ENCODE data around the gene IER3.

Gene IER3

GRCh38 chr6:30781743-30782424 is 37.5 kb upstream of the IER3 start:
- ChIA-PET POLR2A (interaction anchor here (0.6 to 4.0 kb wide), 19 partner anchors 9 to 164 kb away, joined by 3 to 64 read pairs (median 5); partner anchors contain the start of genes FLOT1, IER3, MDC1 and MRPS18B), CTCF (interaction anchor here (0.6 to 2.8 kb wide), 15 partner anchors 9 to 1924 kb away, joined by 3 to 18 read pairs (median 4); no protein-coding TSS in a partner anchor)
- H3K36me3 ChIP-seq (ENCODE audit: control insufficient read depth in 2 of 2, insufficient read depth in 1 of 2, low read length in 2 of 2), result no peaks in the 10 kb centered on the region
- peaks cover 10% of the 10 kb centered on the region; the same call in 1 of the 2 replicates for H3K4me1 ChIP-seq (ENCODE audit: control insufficient read depth, insufficient read depth, low read length)
- no peaks in the 10 kb centered on the region; the same call in 1 of the 2 replicates for H3K9me3 ChIP-seq (ENCODE audit: control insufficient read depth, insufficient read depth, low read depth, low read length)
- peak overlapping the region; percentile 33 for H3K4me3 ChIP-seq (ENCODE audit: low read depth, low read length)
- H3K27ac ChIP-seq (ENCODE audit: extremely low read depth, low read depth, low read length), result peak overlapping the region; percentile 65
- TF ChIP-seq MZF1 (tag by site-specific recombination; IDR thresholded peaks at IDR 0.05; ENCODE audit: borderline replicate concordance) (peak; percentile 57; the same call in 1 of the 2 replicates), KLF16 (tag by site-specific recombination; IDR thresholded peaks at IDR 0.05) (no peak), IKZF3 (tag by site-specific recombination; IDR thresholded peaks at IDR 0.05) (peak; percentile 94), ZNF561 (tag by site-specific recombination; IDR thresholded peaks at IDR 0.05; ENCODE audit: borderline replicate concordance) (peak; percentile 65; the same call in 1 of the 2 replicates), RBAK (tag by site-specific recombination; IDR thresholded peaks at IDR 0.05) (no peak), ZNF629 (tag by site-specific recombination; IDR thresholded peaks at IDR 0.05) (peak; percentile 95), ZNF792 (tag by site-specific recombination; IDR thresholded peaks at IDR 0.05) (no peak), ZNF140 (tag by site-specific recombination; IDR thresholded peaks at IDR 0.05) (no peak), PRDM10 (tag by site-specific recombination; IDR thresholded peaks at IDR 0.05) (peak; percentile 81), ZNF280C (tag by site-specific recombination; IDR thresholded peaks at IDR 0.05) (no peak), FEZF1 (tag by site-specific recombination; IDR thresholded peaks at IDR 0.05) (0 out of 2 replicates have a peak, but pooled peaks have one; percentile 17), ZNF184 (tag by site-specific recombination; IDR thresholded peaks at IDR 0.05) (peak; percentile 85; the same call in 1 of the 2 replicates), ZSCAN30 (tag by site-specific recombination; IDR thresholded peaks at IDR 0.05) (peak; percentile 25; the same call in 1 of the 2 replicates), ZNF664 (tag by site-specific recombination; IDR thresholded peaks at IDR 0.05) (no peak; the same call in 1 of the 2 replicates), ZEB2 (tag by site-specific recombination; IDR thresholded peaks at IDR 0.05) (peak; percentile 96), INSM2 (tag by site-specific recombination; IDR thresholded peaks at IDR 0.05) (peak; percentile 71), ZNF423 (tag by site-specific recombination; IDR thresholded peaks at IDR 0.05) (no peak), BCL11B (tag by site-specific recombination; IDR thresholded peaks at IDR 0.05; ENCODE audit: low read depth) (no peak; the same call in 1 of the 2 replicates), YY1 (tag by site-specific recombination; IDR thresholded peaks at IDR 0.05) (peak; percentile 56; the same call in 1 of the 2 replicates), SCRT2 (tag by site-specific recombination; IDR thresholded peaks at IDR 0.05) (0 out of 2 replicates have a peak, but pooled peaks have one; percentile 18), PRDM6 (tag by site-specific recombination; IDR thresholded peaks at IDR 0.05) (peak; percentile 32; the same call in 1 of the 2 replicates), ZNF24 (tag by site-specific recombination; IDR thresholded peaks at IDR 0.05) (peak; percentile 81), KLF17 (tag by site-specific recombination; IDR thresholded peaks at IDR 0.05) (0 out of 2 replicates have a peak, but pooled peaks have one; percentile 22), ZNF585B (tag by site-specific recombination; IDR thresholded peaks at IDR 0.05) (no peak), SP7 (tag by site-specific recombination; IDR thresholded peaks at IDR 0.05) (peak; percentile 95), ZNF391 (tag by site-specific recombination; IDR thresholded peaks at IDR 0.05; ENCODE audit: borderline replicate concordance, low read depth) (no peak), ZFP37 (tag by site-specific recombination; IDR thresholded peaks at IDR 0.05) (peak; percentile 24; the same call in 1 of the 2 replicates), ZNF132 (tag by site-specific recombination; IDR thresholded peaks at IDR 0.05; ENCODE audit: borderline replicate concordance) (no peak)
